Loucy (cell line): ENCODE results near the gene CRB3.

Experiments used
- H2AFZ ChIP-seq: fragments of 200-600 bp; sonication (generic); 2 replicates; pipeline ENCODE4 v1.6.0; 2016; ENCODE audit warnings: antibody characterized with exemption, mild to moderate bottlenecking, low read length, moderate library complexity
- H3F3A ChIP-seq: fragments of 200-600 bp; 2 replicates; pipeline ENCODE4 v1.6.0; 2016; ENCODE audit warnings: antibody characterized with exemption, low read depth, mild to moderate bottlenecking
- H3K27me3 ChIP-seq: fragments of 200-600 bp; sonication (generic); 2 replicates; pipeline ENCODE4 v1.6.1; 2014; ENCODE audit warnings: low read length, mild to moderate bottlenecking; ENCODE audit not compliant: insufficient read depth, poor library complexity, severe bottlenecking
- H3K36me3 ChIP-seq: fragments of 200-600 bp; sonication (generic); 2 replicates; pipeline ENCODE4 v1.6.1; 2016; ENCODE audit warnings: low read length; ENCODE audit not compliant: insufficient read depth
- H3K4me1 ChIP-seq: fragments of 200-600 bp; sonication (generic); 2 replicates; pipeline ENCODE4 v1.5.1; 2014; ENCODE audit warnings: low read length, mild to moderate bottlenecking; ENCODE audit not compliant: insufficient read depth, poor library complexity, severe bottlenecking
- H3K4me2 ChIP-seq: fragments of 200-600 bp; sonication (generic); 2 replicates; pipeline ENCODE4 v1.6.0; 2014; ENCODE audit warnings: antibody characterized with exemption, low read length, low read depth, mild to moderate bottlenecking; ENCODE audit not compliant: poor library complexity, severe bottlenecking
- H3K4me3 ChIP-seq: fragments of 200-600 bp; sonication (generic); 2 replicates; pipeline ENCODE4 v1.5.1; 2014; ENCODE audit warnings: low read length, mild to moderate bottlenecking, mixed read lengths; ENCODE audit not compliant: poor library complexity, severe bottlenecking
- H3K79me2 ChIP-seq: fragments of 200-600 bp; sonication (generic); 2 replicates; pipeline ENCODE4 v1.6.1; 2014; ENCODE audit warnings: low read length; ENCODE audit not compliant: insufficient read depth
- H3K9ac ChIP-seq: fragments of 200-600 bp; sonication (generic); 2 replicates; pipeline ENCODE4 v1.6.0; 2014; ENCODE audit warnings: mild to moderate bottlenecking, low read depth, low read length, moderate library complexity; ENCODE audit not compliant: poor library complexity, severe bottlenecking
- H3K9me2 ChIP-seq: fragments of 200-600 bp; sonication (generic); replicated peaks from 2 replicates; pipeline ENCODE4 v1.6.1; 2016; ENCODE audit warnings: low read depth, low read length, mixed read lengths
- H3K9me3 ChIP-seq: fragments of 200-600 bp; sonication (generic); 2 replicates; pipeline ENCODE4 v1.6.1; 2014; ENCODE audit warnings: mild to moderate bottlenecking, antibody characterized with exemption, low read length, low read depth; ENCODE audit not compliant: insufficient read depth
- H4K20me1 ChIP-seq: fragments of 200-600 bp; sonication (generic); 2 replicates; pipeline ENCODE4 v1.6.0; 2014; ENCODE audit warnings: antibody characterized with exemption, low read length, mild to moderate bottlenecking; ENCODE audit not compliant: insufficient read depth, poor library complexity, severe bottlenecking
- EZH2phosphoT487 ChIP-seq: fragments of 200-600 bp; IDR thresholded peaks from 2 replicates; pipeline ENCODE4 v1.6.1; 2018; ENCODE audit warnings: antibody characterized with exemption, mild to moderate bottlenecking, moderate library complexity, borderline replicate concordance
- TF ChIP-seq, protein P1 (sequence below): fragments of 200-600 bp; sonication (generic); conservative IDR thresholded peaks from 2 replicates; pipeline ENCODE4 v1.5.1; 2014; ENCODE audit warnings: mild to moderate bottlenecking, antibody characterized with exemption, low read length

Gene CRB3

DNA sequence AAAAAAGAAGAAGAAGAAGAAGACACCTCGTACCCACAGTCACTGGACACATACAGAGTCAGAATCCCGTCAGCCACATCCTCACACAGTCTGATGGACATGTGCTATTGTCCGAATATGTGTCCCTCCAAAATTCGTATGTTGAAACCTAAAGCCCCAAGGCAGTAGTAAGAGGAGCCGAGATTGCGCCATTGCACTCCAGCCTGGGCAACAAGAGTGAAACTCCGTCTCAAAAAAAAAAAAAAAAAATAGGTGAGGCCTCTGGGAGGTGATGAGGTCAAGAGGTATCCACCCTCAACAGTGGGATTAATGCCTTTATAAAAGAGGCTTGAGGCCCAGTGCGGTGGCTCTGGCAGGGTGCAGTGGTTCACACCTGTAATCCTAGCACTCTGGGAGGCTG, 20.2 kb downstream of the CRB3 start:
- H4K20me1 ChIP-seq: no peaks in the 10 kb centered on the region
- no peaks in the 10 kb centered on the region for H3K9me2 ChIP-seq
- no peak overlapping the region for H3K9ac ChIP-seq
- H3K4me3 ChIP-seq: no peak overlapping the region
- peaks cover 19% of the 10 kb centered on the region; the same call in 1 of the 2 replicates for H3K79me2 ChIP-seq
- TF ChIP-seq EZH2phosphoT487: no peak
- TF ChIP-seq, protein P1, sequence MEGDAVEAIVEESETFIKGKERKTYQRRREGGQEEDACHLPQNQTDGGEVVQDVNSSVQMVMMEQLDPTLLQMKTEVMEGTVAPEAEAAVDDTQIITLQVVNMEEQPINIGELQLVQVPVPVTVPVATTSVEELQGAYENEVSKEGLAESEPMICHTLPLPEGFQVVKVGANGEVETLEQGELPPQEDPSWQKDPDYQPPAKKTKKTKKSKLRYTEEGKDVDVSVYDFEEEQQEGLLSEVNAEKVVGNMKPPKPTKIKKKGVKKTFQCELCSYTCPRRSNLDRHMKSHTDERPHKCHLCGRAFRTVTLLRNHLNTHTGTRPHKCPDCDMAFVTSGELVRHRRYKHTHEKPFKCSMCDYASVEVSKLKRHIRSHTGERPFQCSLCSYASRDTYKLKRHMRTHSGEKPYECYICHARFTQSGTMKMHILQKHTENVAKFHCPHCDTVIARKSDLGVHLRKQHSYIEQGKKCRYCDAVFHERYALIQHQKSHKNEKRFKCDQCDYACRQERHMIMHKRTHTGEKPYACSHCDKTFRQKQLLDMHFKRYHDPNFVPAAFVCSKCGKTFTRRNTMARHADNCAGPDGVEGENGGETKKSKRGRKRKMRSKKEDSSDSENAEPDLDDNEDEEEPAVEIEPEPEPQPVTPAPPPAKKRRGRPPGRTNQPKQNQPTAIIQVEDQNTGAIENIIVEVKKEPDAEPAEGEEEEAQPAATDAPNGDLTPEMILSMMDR: no peak
- peaks cover 18% of the 10 kb centered on the region for H3K4me1 ChIP-seq
- no peaks in the 10 kb centered on the region for H3K9me3 ChIP-seq
- H3F3A ChIP-seq: no peaks in the 10 kb centered on the region
- H2AFZ ChIP-seq: no peak overlapping the region
- no peak overlapping the region for H3K4me2 ChIP-seq
- no peaks in the 10 kb centered on the region for H3K36me3 ChIP-seq
- H3K27me3 ChIP-seq: no peaks in the 10 kb centered on the region

DNA sequence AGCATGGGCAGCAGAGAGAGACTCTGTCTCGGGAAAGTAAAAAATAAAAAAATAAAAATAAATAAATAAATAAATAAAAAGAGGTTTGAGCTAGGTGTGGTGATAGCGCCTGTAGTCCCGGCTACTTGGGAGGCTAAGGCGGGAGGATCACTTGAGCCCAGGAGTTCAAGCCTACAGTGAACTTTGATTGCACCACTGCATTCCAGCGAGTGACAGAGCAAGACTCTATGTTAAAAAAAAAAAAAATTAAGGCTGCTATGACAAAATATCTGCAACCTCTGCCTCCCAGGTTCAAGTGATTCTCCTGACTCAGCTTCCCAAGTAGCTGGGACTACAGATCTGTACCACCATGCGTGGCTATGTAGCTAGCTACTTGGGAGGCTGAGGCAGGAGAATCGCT, 20.8 kb downstream of the CRB3 start:
- Histone ChIP-seq H3K9me3 (no peaks in the 10 kb centered on the region), H2AFZ (no peak overlapping the region), H3K27me3 (no peaks in the 10 kb centered on the region), H3K4me2 (no peak overlapping the region), H3K4me1 (peaks cover 18% of the 10 kb centered on the region), H3K79me2 (peaks cover 14% of the 10 kb centered on the region; the same call in 1 of the 2 replicates), H3K4me3 (no peak overlapping the region), H3K36me3 (no peaks in the 10 kb centered on the region), H3K9me2 (no peaks in the 10 kb centered on the region), H3F3A (no peaks in the 10 kb centered on the region), H4K20me1 (no peaks in the 10 kb centered on the region), H3K9ac (no peak overlapping the region)
- TF ChIP-seq, protein P1: no peak
- TF ChIP-seq EZH2phosphoT487: no peak

DNA sequence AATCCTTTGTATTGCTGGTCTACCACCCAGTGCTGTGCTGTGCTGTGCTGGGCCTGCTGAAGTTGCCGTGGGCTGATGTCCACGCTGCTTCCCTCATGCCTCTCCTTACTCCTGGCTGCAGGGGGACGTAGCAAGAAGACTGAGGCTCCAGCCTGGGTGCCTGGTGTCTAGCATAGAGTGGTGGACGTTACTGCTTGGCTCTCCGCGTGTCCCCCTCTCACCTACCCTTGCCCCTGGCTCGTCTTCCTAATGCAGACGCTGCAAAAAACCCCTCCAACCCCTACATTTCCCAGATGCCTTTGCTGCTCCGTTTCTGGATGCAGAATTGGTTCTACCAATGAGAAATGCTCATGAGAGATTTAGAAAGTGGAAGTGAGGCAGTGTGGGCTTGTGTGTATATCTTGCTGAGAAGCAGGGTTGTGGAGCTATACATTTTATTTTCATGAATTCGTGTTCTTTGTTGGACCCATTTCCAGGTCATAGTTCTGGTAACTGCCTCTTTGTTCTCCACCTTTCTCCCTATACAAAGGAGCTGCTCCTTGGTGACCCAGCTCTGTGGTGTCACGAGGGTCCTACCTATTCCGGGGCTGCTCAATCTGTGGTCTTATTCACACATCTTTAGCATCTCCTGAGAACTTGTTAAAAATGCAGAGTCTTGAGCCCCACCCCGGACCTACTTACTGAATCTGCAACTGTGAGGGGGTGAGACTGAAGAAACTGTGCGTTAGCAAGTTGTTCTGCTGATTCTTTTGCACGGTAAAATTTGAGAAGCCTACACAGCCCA, 25.4 kb downstream of the CRB3 start:
- Histone ChIP-seq H3K9me3 (no peaks in the 10 kb centered on the region), H3K4me3 (no peak overlapping the region), H4K20me1 (no peaks in the 10 kb centered on the region), H3F3A (no peaks in the 10 kb centered on the region), H3K9ac (no peak overlapping the region), H3K79me2 (no peaks in the 10 kb centered on the region), H3K36me3 (no peaks in the 10 kb centered on the region), H3K9me2 (no peaks in the 10 kb centered on the region), H2AFZ (peak overlapping the region; percentile 55), H3K4me2 (no peak overlapping the region), H3K4me1 (no peaks in the 10 kb centered on the region), H3K27me3 (no peaks in the 10 kb centered on the region)
- TF ChIP-seq, protein P1: no peak
- TF ChIP-seq EZH2phosphoT487: no peak
